GM18519 (cell line): ENCODE data around the gene MARVELD1.

Source experiments
- ATAC-seq: cut with Tn5 transposase; IDR thresholded peaks from one replicate; pipeline ENCODE4 v1.9.1; 2021; ENCODE audit warnings: mild to moderate bottlenecking, moderate library complexity; ENCODE audit not compliant: unreplicated experiment, low FRiP score

MARVELD1 gene

DNA sequence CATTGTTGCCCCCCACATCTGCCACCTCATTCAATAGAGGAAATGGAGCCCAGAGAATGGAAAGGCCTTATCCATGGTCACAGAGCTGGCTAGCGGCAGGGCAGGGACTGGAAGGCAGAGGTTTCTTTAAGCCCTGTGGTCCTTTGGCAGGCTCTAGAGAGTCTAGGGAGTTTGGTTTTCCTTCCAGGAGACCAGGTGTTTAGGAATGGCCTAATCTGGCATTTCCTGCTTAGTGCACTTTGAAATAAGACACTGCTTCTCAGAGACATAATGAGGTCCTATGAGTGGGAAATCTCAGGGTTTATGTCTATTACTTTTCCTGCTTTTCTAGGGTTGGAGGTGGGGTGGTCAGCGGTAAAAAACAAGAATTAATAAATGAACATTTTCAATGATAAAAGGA lies 6.1 kb downstream of the MARVELD1 start:
- ATAC-seq: no peak

DNA sequence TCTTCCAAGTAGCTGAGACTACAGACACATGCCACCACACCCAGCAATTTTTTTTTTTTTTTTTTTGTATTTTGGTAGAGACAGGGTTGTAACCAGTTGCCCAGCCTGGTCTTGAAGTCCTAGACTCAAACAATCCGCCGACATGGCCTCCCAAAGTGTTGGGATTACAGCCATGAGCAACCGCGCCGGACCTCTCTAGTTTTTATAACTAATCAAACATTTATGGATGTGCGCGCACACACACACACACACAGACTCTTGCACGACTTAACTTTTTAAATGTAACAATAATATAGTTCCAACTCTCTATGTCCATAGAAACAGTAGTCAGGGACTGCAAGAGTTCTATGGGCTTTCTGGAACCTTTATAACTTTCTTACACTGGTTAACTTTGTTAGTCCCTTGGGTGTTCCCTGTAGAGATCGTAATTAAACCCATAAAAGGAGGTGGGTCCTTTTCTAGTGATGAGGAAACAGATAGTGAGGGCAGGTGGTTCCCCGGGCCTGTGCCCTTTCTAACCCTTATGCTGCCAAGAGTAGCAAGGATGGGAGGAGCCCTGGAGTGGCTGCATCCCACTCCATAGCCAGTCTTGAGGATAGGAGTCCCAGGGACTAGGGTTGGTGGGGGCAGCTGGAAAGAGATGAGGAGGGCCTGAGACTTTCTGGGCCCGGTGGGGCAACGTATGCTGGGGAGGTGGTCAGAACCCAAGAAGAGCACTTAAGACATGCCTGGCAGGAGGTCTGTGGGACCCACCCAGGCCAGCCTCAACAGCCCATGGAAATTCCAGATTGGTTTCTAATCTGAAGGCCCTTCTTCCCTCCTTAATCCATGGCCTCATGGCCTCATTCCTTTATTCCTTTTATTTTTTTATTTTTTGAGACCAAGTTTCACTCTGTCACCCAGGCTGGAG lies 8.6 kb downstream of the MARVELD1 start:
- no peak for ATAC-seq

DNA sequence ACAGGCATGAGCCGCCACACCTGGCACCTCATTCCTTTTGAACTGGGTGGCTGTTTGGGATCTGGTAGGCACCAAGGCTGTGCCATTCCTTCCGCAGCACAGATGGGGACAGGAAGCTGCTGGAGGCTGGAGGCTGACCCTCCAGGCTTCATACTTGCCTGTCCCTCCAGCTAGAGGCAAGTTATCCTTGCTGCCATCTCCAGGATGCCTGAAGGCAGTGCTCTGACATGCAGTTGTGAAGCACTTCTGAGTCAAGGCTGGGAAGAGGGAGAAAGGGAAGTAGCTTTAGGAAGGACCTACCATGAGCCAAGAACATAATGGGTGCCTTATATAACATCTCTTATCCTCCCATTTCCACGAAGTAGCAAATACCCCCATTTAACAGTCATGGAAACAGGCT lies 9.5 kb downstream of the MARVELD1 start:
- ATAC-seq: no peak

GRCh38 chr10:97724341-97724941 lies 10.9 kb downstream of the MARVELD1 start:
- ATAC-seq: no peak

GRCh38 chr10:97726636-97727178 lies 13.2 kb downstream of the MARVELD1 start:
- no peak for ATAC-seq

DNA sequence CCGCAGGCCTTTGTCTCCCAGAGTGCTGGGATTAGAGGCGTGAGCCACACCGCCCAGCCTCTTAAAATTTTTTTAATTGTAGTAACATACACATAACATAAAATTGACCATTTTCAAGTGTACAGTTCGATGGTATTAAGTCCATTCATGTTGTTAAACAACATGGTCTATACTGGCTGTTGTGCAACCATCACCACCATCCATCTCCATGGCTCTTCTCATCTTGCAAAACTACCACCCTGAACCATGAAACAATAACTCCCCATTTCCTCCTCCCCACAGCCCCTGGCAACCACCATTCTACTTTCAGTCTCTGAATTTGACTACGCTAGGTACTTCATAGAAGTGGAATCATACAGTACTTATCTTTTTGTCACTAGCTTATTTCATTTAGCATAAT lies 15.5 kb downstream of the MARVELD1 start:
- ATAC-seq: no peak

- no peak for ATAC-seq
Measured at GRCh38 chr10:97731346-97732051, 18.0 kb downstream of the MARVELD1 start.

GRCh38 chr10:97732052-97732359 lies 18.5 kb downstream of the MARVELD1 start:
- no peak for ATAC-seq

DNA sequence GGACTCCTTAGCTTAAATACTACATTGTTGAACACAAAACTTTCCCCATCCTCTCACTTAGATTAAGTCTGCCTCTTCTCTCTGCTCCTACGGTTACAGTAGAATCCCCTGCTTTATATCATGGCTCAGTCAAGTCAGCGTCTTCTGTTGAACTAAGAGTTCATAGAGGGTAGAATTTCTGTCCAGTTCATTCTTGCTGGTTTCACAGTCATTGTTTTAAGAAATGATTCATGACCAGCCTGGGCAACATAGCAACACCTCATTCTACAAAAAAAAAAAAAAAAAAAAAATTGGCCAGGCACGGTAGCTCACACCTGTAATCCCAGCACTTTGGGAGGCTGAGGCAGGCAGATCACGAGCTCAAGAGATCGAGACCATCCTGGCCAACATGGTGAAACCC lies 19.7 kb downstream of the MARVELD1 start:
- no peak for ATAC-seq

GRCh38 chr10:97734021-97734420 lies 20.5 kb downstream of the MARVELD1 start:
- no peak for ATAC-seq

DNA sequence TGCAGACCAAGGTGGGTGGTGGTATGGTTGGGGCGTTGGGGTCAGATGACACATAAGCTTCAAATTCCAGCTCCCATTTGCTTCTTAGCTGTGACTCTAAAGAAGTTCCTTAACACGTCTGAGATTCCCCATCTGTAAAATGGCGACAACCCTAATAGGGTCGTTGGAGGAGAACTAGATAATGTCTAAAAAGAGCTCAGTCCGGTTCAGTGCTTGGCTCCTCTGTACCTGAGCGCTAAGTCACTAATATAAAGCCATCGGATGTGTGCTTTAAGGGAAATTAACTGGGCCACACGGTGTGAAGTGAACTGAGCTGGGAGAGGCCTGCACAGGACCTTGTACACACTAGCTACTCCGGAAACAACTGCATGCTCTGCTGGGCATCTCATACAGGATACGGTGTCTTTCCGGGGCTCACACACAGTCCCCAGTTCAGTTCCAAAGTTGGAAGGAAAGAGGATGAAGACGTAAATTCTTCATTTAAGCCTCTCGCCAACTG lies 22.9 kb downstream of the MARVELD1 start:
- ATAC-seq: peak; percentile 24

DNA sequence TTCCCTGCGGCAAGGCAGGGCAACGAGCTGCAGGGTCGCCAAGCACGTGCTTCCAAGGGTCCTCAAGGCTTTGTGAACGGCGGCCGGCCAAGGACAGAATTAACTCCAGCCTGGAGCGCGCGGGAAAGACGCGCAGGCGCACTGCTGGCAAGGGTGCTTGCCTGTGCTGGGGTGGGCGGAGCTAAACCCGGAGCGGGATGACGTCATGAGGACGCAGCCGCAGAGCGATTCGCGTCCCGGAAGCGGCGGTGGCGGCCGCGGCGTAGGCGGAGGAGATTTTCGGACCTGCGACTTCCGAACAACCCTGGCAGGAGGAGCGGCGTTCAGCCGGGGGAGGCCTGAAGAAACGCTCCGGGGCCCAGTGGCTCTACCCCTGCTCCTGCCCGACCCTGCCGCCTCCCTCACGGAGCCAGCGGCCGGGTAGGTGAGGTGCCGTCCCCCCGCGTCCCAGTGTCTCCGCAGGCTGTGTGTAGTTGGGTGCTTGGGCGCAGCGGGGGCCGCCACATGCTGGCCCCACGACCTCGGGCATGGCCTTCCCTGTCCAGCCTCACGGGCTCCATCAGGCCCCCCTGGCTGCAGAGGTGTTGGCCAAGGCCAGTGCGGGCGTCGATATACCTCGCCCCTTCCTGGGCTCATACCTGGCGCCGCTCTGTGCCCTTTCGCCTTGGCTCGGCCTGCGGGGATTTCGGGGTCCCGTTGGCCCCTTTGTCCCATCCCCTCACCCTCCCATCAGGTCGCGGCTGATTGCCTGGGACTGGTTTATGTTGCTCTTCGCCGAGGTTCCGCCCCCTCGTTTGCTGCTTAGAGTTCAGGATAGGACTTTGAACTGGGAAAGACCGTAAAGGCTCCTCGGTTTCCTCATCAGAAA lies 23.6 kb downstream of the MARVELD1 start, which contains the start of gene ZFYVE27:
ZFYVE27 (plus strand) TSS at position 227 of the 868 bp plus-strand sequence. CDS start 1,350 bp downstream, outside the sequence.
- peak; percentile 74 for ATAC-seq

- peak; percentile 2 for ATAC-seq
Measured at GRCh38 chr10:97737770-97738265, 24.3 kb downstream of the MARVELD1 start.

GRCh38 chr10:97738616-97739015 lies 25.1 kb downstream of the MARVELD1 start:
- ATAC-seq: no peak

DNA sequence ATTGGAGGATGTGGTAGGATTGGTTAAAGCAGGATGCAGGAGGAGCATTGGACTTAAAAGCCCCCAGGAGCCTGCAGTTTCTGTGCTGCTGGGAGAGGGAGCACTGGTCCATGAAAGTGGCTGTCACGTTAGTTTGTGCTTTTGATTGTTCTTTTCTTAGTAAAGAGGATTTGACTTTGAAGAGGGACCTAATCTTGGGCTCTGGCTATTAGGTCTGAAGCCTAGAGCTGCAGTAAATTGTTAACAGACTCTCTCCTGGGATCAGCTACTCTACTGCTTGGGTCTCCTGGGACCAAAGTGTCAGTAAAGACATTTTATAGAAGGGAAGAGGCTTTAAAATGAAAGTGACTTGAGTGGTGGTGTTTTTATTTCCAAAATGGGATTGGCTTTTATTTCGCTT lies 27.1 kb downstream of the MARVELD1 start:
- ATAC-seq: no peak

DNA sequence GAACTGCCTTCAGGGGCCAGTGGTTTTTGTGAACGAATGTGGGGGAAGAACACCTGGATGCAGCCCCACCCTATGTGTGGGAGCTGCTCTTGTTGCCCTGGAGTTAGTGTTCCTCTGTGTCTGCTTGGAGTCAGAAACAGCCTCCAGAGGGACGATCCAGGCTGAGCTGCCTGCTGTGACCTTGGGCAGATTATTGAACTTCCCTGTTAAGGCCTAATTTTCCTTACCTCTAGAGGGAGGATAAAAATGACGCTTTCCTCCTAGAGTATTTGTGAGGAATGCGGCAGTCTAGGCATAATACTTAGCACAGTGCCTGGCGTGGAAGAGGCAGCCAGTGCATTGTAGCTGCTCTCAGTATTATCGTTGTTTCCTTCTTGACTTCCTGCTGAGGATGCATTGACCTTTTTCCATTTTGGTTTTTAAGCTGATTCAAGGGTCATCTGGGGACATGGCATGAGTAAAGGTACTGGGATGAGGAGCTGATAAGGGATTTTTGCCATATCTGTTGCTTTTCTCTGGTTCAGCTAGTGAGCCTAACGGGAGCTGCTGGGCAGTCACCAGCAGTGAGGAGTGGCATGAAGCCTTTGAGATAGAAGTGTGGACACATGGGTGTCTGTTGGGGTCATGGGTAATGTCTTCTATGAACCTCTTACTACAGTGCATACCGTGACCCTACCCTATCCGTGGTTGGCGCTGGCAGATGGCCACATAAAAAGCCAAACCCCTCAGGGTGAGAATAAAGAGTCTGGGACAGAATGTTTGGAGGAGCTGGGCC lies 29.8 kb downstream of the MARVELD1 start:
- ATAC-seq: no peak

GRCh38 chr10:97744405-97745035 lies 31.0 kb downstream of the MARVELD1 start:
- no peak for ATAC-seq

DNA sequence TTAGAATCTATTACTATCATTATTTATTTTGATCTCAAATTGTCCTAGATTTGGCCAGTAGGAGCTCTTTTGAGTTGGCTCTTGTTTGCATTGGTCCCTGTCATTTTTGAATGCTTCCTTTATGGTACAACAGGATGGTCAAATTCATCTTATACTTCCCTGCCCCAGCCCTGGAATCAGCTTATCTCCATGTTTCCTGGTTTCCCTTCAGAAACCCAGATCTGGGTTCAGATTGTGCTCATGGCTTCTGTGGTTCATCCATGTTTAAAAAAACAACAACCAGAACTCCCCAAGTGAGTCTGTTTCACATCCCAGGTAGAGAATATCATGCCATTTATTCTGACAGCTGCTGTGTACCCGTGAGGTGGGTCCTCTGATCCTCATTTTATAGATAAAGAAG lies 34.0 kb downstream of the MARVELD1 start:
- no peak for ATAC-seq

- no peak for ATAC-seq
Measured at GRCh38 chr10:97748116-97748515, 34.6 kb downstream of the MARVELD1 start.
